ENCODE measurements around the gene RCAN2.
"Not testable (repeated sequence)": the region's sequence is repeated elsewhere in the genome, so short reads cannot be mapped to it uniquely, and the experiment has no call there.

RCAN2 gene

DNA sequence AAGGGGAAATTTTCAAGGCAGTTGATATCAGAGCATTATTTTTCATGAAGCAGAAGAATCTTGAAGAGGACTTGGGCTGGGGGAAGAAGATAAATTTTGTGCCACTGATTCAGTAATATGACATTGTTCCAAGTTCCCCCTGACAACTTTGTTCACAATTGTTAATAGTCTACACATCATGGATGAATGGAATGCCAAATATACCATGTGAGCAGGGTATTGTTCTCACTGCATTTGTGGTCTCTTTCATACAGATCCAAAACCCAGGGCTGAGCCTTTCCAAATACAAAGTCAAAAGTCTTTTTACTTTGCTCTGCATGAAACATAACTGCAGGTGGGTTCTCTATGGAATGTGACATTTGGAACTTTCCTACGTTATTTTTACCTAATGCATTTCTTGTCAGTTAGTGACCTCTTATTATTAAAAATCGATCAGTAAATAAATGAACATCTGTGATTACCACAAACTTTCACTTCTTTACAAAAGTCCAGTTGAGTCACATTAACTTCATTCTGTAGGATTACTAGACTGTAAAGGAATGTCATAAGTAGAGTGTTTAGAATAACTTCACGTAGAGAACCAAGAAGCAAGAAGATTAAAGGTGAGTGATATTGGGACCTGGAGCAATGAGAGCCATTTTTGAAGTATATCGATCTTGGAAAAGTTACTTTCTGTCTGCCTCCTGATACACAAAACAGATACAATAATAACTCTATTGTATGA lies 100.9 kb downstream of the RCAN2 start:
- DNase-seq: peak in 9 of 58 donors; percentile 10 to 81 (median 23)

DNA sequence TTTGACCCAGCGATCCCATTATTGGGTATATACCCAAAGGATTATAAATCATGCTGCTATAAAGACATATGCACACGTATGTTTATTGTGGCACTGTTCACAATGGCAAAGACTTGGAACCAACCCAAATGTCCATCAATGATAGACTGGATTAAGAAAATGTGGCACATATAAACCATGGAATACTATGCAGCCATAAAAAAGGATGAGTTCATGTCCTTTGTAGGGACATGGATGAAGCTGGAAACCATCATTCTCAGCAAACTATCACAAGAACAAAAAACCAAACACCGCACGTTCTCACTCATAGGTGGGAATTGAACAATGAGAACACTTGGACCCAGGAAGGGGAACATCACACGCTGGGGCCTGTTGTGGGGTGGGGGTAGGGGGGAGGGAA lies 103.5 kb downstream of the RCAN2 start:
- DNase-seq: not testable (repeated sequence)

DNA sequence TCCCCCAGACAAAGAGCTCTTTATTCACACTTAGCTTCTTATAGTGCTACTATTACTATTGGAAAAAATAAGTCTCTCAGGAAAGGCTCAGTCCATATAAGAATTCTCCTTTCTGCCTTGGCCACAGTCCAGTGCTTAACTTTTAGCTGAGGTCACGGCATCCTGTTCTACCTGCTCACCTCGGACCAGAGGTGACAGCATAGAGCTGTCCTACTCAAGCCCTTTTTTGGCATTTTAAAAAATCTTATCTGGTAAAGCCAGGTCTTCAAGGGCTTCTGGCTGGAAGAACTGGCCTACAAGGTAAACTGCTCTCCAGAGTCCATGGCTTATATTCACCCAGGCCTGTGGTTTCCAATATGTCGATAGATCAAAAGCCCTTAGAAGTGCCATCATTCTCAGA lies 109.7 kb downstream of the RCAN2 start:
- DNase-seq: no peak

DNA sequence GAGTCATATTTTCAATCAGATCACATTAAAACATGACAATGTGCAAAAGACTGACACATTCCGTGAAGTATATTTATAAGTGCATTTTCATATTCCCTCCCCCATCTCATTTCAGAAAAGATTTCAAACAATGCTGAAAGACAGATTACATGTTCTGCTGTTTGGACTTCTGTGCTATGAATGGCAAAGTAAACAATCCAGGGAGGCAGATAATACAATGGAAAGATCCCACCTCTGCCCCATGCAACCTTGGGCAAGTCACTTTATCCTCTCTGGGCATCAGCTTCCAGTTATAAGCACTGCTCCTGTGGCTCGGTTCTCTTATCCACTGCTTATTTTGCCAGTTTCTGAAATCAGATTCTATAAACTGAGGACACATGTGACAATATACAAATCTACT lies 110.2 kb downstream of the RCAN2 start:
- no peak for DNase-seq

DNA sequence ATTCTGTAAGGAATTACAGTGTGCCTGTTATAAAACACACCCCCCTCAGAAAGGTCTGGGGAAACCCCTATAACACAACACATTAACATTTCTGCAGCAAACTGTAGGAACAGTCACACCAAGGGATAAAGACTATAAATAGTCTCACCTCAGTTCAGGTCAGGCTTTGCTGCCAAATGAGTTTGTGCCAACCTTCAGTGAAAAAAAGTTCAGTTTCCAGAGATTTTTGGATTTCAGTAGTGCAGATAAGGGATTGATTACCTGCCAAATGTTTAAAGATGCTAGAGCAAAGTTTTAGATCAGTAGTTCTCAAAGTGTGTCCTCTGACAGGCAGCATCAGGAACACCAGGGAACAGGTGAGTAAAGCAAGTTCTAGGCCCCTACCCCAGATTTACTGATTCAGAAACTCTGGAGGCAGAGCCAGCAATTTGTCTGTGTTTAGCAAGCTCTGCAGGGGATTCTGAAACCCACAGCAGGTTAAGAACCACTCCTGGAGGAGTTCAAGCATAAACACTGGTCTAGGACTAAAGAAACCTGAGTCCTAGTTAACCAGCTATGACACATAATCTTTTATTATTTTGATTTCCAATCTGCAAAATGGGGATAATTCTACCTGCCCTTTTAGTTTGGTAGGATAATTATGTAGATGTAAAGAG lies 111.0 kb downstream of the RCAN2 start:
- no peak for DNase-seq

DNA sequence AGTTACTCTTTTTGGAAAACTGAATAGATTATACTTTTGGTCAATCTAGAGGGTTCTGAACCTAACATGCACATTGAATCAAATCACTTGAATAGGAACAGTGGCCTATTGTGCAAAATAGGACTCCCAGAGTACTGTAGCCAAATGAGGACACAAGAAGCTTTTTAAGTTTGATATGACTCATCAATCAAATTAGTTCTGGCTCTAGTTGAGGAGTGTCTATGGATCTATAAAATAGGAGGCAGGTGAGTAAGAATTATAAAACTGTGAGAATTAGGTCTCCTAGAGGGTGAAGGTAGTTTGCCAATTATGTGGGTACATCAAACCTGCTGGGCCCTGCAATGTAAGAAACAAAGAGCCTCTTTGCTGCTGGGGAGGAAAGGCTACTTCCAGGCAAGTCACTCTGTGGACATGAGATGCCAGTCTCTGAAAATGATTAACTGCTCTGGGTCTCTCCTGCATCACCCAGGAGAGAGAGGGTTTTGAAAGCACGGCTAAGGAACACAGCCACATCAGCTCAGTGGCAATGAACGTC lies 112.3 kb downstream of the RCAN2 start:
- DNase-seq: peak in 13 of 58 donors; percentile 1 to 82 (median 19)

DNA sequence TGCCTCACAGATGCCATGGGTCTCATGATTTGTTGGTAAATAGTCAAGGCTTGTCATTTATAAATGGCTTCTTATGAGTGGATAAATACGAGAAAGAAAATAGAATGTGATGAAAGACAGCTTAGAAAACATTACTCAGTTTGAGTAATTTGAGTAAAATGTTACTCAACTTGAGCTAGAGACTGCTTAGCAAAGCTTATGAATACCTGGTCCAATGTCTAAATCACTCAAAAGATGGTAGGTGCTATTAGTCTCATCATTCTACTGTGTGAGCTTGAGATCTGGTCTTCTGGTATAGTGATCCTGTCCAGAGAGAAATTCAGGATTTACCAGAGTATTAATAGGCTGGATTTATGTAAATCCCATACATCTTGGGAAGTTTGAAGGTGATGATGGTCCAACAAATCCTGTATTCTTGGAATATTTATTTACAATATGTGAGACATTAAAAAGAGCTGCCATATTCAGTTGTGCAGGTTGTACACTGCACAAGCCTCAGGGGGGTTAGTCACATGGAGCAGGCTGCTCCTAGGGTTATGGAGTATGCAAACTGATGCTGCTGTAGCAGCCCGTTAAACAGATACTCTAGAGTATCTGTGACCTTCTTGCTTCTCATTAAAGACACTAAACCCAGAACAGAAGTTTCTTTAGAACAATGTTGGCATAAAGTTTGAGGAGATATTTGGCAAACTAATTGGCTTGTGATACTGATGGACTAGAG lies 112.9 kb downstream of the RCAN2 start:
- DNase-seq: peak in 1 of 58 donors; percentile 3

DNA sequence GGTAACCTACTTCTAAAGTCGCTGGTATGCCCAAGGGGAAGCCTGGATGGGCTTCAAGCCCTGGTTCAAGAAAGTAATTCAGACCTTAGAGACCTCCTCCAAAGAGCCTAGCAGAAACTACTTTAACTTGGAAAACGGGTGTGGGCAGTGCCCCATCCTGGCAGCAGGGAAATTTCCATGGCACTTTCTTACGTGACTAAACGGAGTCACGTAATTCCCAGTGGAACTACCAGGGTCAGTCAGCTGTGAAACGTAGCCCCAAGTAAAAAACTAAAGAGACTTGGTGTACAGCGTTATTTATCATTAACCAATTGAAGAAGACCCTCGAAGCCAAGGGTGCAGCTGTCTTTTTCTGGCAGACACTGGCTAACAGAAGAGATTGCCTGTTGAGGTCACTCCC lies 114.0 kb downstream of the RCAN2 start:
- DNase-seq: no peak

DNA sequence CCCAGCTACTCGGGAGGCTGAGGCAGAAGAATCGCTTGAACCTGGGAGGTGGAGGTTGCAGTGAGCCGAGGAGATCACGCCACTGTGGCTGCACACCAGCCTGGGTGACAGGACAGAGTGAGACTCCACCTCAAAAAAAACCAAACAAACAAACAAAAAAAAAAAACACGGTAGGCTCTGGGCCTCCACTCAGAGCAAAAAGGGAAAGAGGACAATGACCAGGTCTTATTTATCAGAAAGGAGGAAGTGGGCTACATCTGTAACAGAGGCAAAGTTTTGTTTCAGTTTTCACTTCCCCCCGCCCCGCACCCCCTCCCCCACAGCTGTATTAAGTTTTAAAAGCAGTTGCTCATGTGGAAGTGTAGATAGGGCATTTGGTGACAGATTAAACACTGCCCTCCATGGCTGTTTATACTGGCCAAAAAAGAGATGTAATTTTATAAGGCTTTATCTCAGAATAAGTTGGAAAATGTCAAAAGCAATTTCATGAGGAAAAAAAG lies 114.6 kb downstream of the RCAN2 start:
- peak in 2 of 58 donors; percentile 14 to 22 for DNase-seq

DNA sequence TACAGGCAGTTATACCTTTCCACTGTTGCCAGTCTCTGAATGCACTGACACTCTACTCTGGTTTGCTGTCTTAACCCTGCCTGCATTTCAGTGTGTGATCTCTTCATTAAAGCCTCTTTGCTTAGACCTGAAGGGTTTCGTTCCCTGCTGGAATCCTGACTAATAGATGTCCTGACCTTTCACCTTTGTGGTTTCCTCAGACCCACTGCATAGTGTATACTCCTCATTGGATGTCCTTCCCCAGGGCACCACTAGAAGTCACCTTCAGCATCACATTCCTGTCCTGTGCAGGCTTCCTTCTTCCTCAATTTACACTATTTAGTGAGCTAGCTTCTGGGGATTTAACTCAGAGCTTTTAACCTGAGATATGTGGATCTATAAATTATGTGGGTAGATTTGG lies 120.6 kb downstream of the RCAN2 start:
- DNase-seq: no peak

DNA sequence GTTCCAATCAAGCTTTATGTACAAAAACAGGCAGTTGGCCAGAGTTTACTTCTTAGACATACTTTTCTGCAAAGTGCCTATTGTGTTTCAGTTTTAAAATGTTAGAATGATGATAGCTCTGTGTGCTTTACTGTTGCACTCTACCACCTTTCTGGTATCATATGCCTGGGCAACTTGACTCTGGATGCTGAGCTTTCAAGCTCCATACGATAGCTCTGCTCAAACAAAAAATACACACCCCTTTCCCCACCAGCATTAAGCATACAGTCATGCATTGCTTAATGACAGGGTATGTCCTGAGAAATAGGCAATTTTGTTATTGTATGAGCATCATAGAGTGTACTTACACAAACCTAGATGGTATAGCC lies 123.1 kb downstream of the RCAN2 start:
- no peak for DNase-seq

DNA sequence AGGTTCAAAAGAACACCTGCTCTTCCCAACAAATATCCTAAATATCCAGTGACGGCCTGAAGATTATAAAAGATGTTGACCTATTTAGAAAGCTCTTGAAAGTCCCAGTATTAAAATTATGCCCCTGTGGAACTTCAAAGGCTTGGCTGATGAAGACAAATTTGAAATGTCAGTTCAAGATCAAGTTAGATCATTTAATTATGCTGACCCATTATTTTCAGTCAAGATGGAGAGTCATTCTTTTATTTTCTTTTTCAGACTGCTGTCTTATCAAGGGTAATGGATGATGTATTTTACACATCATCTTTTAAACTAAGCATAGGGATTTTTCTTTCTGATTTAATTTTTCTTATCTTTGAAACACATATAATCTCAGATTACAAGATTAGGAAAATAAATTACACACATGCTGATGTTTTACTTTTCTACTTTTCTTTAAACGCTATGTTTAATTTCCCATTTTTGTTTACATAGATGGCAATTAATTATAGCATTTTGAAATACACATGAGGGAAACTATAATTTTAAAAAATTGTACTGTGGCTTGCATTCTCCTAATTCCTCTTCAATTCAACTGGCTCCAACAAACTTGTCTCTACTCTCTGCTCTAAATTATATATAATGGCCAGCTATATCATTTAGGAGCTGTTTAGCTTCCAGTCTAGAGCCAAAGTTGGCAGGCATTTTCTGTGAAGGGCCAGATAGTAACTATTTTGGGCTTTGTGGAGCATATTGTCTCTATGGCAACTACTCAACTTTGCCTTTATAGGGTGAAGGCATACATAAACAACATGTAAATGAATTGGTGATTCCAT lies 123.7 kb downstream of the RCAN2 start:
- DNase-seq: no peak

DNA sequence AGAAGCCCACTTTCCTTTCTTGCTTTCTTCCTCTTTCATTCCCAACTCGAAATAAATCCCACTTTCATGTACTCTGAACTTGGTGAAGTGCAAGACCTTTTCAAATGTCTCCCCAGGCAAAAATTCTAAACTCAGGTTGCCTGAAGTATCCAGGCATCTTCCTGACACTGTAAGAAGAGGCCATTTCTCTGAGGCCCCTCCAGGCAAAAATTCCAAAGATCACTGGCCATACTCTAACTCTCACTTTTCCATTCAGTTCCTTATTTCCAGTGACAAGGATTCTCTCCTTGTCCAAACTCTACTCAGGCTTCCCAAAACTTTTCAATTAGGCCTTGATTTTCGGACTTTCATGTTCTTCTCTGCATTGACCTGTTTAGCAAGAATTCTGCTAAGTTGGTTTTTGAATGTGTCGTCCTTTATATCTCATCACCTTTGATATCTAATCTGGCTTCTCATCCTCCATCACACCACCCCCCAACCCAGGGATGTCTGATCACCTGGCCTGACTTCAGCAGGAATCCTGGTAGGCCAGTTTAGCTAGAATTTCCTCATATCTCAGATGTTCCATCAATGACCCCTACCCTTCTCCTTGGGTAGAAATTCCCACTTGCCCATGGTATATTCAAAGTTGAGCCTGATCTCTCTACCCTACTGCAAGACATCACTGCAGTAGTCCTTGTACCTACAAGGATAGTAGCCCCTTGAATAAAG lies 124.9 kb downstream of the RCAN2 start:
- DNase-seq: no peak

DNA sequence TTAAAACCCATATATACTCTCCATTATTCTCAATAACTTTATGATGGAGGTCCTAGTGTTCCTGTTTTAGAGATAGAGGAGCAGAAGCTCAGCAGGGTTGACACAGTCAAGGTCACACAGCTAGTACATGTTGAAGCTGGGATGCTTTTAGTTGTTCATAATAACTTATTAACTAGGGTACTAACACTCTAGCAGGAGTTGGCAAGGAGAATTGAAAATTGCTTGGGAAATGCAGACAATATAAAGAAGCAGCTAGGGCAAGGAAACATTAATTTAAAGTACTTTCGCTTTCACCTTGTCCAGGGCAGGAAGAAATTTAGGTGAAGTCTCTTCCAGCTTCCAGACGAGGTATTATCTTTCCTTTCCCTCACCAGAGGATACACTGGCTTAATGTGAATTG lies 133.7 kb downstream of the RCAN2 start:
- no peak for DNase-seq

DNA sequence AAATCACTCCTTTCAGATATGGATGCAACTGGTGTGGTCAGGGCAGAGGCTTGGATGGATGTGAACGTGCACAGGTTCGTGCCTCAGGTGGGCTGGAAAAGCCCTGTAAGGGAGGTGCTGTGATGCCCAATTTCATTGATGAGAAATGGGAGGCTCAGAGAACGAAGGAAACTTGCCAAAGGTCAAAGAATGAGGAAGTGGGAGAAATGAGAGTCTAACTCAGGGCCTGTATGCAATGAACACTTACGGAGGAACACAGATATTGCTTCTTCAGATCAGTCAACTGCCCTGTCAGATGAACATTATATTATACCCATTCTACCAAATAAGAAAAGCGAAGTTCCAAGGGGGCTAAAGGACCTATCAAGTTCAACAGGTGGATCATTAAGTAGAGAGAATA lies 134.7 kb downstream of the RCAN2 start:
- no peak for DNase-seq

DNA sequence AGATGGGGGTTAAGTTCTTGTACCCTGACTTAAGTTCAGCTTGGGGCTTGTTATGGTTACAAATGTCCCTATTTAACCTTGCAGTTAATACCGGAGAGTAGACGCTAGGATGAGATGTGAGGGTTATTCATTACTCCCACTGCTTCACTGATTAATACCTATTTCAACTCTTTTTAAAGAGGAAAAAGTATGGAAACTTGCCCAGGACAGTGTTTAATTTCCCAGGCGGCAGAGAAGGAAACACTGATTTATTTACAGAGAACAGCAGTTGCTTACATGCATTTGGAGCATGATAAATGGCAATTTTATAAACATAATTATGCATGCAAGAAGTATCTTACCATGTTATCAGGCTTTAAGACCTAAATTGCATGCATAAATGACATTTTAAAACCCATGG lies 137.7 kb downstream of the RCAN2 start:
- no peak for DNase-seq

DNA sequence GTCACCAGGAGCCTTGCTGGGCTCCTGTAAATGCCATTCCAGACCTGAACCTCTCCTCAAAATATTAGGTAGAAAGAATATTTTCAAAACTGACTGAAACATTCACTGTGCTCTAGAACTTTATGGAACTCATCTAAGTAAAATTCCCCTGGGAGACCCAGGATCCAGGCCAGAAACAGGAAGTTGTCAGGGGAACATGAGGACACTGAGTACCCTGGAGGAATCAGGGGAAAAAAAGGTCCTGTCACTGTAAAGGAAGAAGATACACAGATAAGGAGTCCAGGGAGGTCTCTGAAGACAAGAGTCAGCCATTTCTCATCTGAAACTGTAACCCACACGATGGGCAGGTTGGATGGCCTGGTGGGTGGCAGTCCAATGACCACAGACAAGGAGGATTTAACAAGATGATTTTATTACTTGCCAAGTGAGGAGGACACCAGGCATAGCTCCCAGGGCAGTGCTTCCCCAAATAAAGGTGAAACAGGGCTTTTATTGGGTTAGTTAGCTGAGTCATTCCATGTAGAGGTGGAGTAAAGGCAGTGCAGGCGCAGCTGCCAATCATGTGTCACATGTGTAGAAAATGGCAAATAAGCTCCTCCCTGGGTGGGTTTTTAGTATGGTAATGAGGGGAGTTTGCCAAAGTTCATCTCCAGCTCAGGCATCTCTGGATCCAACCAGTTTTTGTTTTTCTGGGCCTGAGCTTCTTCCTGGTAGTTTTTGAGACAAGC lies 138.5 kb downstream of the RCAN2 start:
- DNase-seq: no peak

DNA sequence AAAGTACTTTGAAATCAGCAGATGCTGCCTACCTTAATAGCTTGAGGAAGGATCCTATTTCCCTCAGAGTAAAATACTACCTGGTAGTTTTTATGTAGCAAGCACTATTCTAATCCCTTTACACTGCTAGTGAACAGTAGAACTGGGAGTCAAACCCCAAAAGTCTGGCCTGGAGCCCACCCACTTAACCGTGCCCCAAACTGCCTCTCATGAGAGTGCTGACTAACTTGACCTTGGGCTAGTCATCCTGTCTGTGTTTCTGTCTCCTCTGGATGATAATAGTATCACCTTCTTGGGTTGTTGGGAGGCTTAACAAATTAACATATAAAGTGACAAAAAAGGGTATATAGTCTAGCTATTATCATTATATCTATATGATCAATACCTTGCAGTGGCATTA lies 140.5 kb downstream of the RCAN2 start:
- DNase-seq: no peak

DNA sequence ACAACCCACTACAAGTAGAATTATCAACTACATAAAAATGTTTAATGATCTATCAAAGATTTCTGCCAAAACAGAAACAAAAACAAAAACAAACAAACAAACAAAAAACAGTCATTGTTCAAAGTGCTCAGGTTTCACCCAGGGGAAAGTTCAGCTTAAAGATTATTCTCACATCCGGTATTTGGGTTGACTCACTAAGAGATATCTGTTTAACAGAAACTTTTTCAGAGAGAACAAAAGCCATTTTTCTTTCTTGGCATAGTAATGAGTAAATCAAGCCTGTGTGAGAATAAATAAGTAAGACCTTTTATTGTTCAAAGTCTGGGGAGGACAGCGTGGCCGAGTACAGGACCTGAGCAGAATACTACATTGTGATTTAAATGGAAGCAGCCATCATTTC lies 143.6 kb downstream of the RCAN2 start:
- no peak for DNase-seq

DNA sequence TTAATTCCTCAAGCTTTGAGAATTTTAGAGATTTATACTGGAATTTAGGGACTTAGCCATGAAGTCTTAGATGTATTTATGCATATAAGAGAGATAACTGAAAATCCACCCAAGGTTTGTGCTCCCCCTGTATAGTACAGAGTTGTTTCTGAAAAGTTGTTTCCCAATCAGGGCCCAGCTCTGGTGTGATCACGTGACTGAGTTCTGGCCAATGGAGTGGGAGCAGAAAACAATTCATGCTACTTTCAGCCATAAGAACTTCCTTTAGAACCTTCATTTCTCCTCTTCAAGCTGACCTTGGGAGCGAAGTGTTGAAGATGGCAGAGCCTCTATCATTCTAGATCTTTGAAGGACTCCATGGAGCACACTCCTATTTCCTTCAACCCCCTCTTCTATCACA lies 151.0 kb downstream of the RCAN2 start:
- DNase-seq: no peak
